SK-N-MC (cell line): ENCODE data around the gene ITPRID1.

Source experiments
- DNase-seq: peaks from one replicate; pipeline ENCODE4 v3.0.0-alpha.2; 2011; ENCODE audit warnings: low read depth, low spot score
- H3K27ac ChIP-seq: fragments of 200-600 bp; sonication (generic); 2 replicates; pipeline ENCODE4 v1.5.1; 2016; ENCODE audit warnings: mixed run types
- H3K36me3 ChIP-seq: fragments of 200-600 bp; sonication (generic); 2 replicates; pipeline ENCODE4 v1.6.1; 2017; ENCODE audit warnings: antibody characterized with exemption, low read length, mixed read lengths; ENCODE audit not compliant: insufficient read depth
- H3K4me3 ChIP-seq: fragments of 200-600 bp; sonication (generic); 2 replicates; pipeline ENCODE4 v1.5.1; 2016
- H3K9ac ChIP-seq: fragments of 200-600 bp; sonication (generic); 2 replicates; pipeline ENCODE4 v1.8.0; 2017; ENCODE audit warnings: mixed run types, mixed read lengths; ENCODE audit not compliant: insufficient read length
- H3K9me3 ChIP-seq: fragments of 200-600 bp; sonication (generic); 2 replicates; pipeline ENCODE4 v1.6.1; 2017; ENCODE audit warnings: low read depth, mild to moderate bottlenecking, antibody characterized with exemption, low read length, moderate library complexity, mixed read lengths
- EZH2 ChIP-seq: fragments of 200-600 bp; sonication (generic); IDR thresholded peaks from one replicate; pipeline ENCODE4 v1.6.1; 2017; ENCODE audit warnings: antibody characterized with exemption
- FOXP2 ChIP-seq: optimal IDR thresholded peaks from 2 replicates; pipeline ENCODE3; 2011; ENCODE audit warnings: mild to moderate bottlenecking, moderate library complexity; ENCODE audit not compliant: insufficient read depth; ENCODE audit errors: extremely low read length, control extremely low read depth
- POLR2AphosphoS5 ChIP-seq: IDR thresholded peaks from 2 replicates; pipeline ENCODE4 v1.6.1; 2012; ENCODE audit warnings: mild to moderate bottlenecking, low read depth, low read length, borderline replicate concordance

Gene ITPRID1

DNA sequence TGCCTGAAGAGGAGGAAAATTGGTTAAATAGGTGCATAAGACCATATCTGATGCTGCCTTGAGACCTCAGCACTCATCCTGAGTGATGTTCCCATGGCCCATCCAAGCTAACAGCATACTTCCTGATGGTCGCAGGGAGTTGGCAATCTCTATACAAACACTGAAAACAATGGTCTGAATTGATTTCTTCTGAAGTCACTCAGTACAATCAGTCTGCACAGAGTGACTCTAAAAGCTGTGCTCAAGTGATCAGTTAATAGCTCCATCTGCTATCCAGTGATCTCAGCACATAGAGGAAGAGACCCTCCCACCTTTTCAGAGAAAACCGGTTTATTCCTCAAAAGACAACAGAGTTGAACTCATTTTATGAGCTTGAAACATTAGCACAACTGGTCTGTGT is 177.0 kb downstream of the ITPRID1 start:
- no peaks in the 10 kb centered on the region for H3K9me3 ChIP-seq
- H3K4me3 ChIP-seq = no peak overlapping the region
- H3K36me3 ChIP-seq = no peaks in the 10 kb centered on the region
- H3K27ac ChIP-seq = no peak overlapping the region
- no peak for DNase-seq
- TF ChIP-seq POLR2AphosphoS5 = no peak
- TF ChIP-seq EZH2 = no peak
- no peak for TF ChIP-seq FOXP2
- no peak overlapping the region for H3K9ac ChIP-seq

DNA sequence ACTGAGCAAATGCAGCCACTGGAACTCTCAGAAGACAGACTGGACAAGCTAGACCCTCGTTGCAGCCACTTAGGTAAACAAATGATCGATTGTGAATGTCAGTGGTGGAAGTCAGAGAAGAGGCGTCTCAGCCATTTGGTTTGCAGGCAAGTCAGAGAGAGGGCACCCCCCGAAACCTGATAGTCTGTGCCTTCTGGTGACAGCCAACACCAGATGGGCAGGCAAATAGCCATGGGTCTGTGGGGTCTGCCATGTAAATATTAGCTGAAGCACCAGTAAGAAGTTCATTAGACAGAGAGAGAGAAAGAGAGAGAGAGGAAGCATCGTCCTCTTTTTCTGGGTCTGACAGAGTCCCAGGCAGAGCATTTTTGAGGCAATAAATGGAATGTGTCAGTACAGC is 178.6 kb downstream of the ITPRID1 start:
- Histone ChIP-seq H3K9me3 (no peaks in the 10 kb centered on the region), H3K36me3 (no peaks in the 10 kb centered on the region), H3K4me3 (peak overlapping the region; percentile 8; the same call in 1 of the 2 replicates), H3K9ac (no peak overlapping the region), H3K27ac (0 out of 2 replicates have a peak overlapping the region, but pooled peaks have one; percentile 10)
- DNase-seq = no peak
- TF ChIP-seq POLR2AphosphoS5 (no peak), FOXP2 (no peak), EZH2 (no peak)

DNA sequence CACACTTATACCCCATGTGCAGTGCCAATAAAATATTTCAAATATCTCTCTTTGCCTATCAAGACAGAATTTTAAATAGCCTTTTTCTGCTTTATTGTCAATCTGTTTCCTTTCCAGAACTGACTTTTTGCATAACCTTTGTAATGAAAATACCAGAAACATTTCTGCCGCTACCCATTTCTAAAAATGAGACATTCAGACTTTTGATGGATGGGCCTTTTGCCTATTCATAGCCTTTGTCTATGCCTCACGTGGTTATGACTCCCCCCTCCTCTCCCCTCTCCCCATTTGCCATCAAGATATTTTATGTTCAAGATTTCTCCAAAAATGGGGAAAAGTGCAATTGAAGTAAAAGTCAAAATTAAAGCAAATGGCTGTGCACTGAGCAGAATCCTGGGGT is 179.0 kb downstream of the ITPRID1 start:
- no peak for DNase-seq
- Histone ChIP-seq H3K9me3 (no peaks in the 10 kb centered on the region), H3K36me3 (no peaks in the 10 kb centered on the region), H3K4me3 (peak overlapping the region; percentile 8; the same call in 1 of the 2 replicates), H3K27ac (peak overlapping the region; percentile 10; the same call in 1 of the 2 replicates), H3K9ac (no peak overlapping the region)
- TF ChIP-seq POLR2AphosphoS5 = no peak
- TF ChIP-seq EZH2 = no peak
- no peak for TF ChIP-seq FOXP2

DNA sequence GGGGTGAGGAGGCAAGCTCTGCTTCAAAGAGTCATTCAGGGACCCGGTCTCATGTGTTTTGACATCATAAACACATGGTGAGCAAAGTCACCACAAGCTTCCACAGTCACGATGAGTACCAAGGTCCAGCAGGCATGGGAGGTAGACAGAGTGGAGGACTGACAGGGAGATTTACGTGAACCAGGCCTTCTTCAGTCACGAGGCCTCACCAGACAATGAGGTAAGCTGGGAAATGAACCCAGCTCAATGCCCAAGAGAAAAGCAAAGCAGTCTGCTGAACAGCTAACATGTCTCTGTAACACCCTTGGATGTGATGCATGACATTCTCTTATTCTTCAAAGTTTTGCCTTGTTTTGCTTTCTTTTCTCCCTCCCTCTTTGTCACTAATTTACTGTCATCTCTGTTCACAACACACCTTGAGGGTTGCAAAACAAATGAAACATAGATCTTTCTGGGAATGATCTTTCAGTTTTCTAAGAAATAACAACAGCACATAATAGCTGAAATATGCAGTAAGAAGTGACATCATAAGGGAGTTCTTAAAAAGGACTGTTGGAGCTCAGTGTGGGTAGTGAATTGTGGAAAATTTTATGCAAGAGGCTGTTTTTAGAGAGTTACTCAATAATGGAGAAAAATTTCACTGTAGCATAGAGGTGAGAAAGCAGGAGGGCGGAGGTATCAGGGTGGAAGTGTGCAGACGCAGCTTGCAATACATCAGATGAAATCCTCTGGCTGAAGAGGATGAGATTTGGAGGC is 182.1 kb downstream of the ITPRID1 start:
- no peak for DNase-seq
- no peak overlapping the region for H3K4me3 ChIP-seq
- no peak overlapping the region for H3K27ac ChIP-seq
- no peaks in the 10 kb centered on the region for H3K9me3 ChIP-seq
- H3K36me3 ChIP-seq = no peaks in the 10 kb centered on the region
- TF ChIP-seq EZH2 (no peak), FOXP2 (no peak), POLR2AphosphoS5 (no peak)
- no peak overlapping the region for H3K9ac ChIP-seq

DNA sequence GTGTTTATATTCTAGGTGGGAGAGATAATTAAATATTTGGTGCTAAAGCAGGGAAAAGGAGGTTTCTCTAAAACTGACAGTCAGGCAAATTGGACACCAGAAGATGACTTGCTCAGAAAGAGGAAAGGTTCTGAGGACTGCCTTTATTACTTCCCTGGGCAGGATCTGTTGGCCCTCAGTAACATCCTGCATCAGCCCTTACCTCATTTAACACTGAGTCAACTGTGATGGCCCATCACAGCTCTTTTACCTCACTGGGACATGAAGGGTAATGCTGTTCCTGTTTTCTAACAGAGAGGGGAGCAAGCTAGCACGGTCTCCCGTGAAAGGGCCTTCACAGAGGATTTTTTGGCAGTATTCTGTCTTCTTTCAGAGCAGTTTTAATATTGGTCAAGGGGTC is 185.2 kb downstream of the ITPRID1 start:
- Histone ChIP-seq H3K36me3 (no peaks in the 10 kb centered on the region), H3K9ac (no peak overlapping the region), H3K27ac (no peak overlapping the region), H3K4me3 (no peak overlapping the region), H3K9me3 (no peaks in the 10 kb centered on the region)
- TF ChIP-seq EZH2 = no peak
- no peak for TF ChIP-seq FOXP2
- no peak for TF ChIP-seq POLR2AphosphoS5
- no peak for DNase-seq

DNA sequence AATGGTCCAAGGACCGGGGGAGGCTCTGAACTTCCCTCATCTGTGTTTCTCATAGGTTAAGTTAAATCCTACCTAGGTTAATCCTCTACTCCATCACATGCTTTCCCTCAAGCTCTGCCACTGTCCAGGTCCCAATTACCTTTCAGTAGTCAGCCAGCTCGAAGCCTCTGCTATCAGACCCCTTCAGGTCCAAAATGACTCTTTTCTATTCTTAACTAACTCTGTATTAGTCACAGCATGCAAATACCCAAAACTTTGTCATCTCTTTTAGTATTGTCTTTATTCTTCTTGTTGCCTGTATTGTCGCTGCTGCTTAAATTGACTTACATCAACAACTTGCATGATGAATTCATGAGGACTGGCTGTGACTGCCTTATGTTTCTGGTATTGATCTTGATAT is 188.5 kb downstream of the ITPRID1 start:
- Histone ChIP-seq H3K9ac (no peak overlapping the region), H3K27ac (no peak overlapping the region), H3K36me3 (no peaks in the 10 kb centered on the region), H3K4me3 (no peak overlapping the region), H3K9me3 (no peaks in the 10 kb centered on the region)
- no peak for DNase-seq
- no peak for TF ChIP-seq EZH2
- TF ChIP-seq FOXP2 = no peak
- TF ChIP-seq POLR2AphosphoS5 = no peak

DNA sequence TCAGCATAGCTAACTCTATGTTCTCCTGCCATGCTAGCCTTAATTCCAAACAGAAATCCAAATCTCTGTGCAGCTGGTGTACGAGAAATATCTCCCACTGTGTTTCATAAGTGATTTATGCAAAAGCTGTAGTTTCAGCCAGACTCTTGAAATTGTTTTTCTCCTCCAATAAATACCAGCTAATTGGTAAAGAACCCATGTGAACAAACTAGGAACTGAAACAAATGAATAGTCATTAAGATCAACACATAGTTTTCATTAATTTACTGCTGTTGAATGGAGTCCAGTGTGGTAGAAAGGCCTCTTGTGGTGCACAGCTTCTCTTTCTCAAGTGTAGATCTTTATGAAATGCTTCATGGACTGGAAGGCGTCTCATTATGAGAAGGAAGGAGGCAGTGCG is 191.5 kb downstream of the ITPRID1 start:
- DNase-seq = no peak
- Histone ChIP-seq H3K4me3 (no peak overlapping the region), H3K9ac (no peak overlapping the region), H3K36me3 (no peaks in the 10 kb centered on the region), H3K27ac (no peak overlapping the region; the same call in 1 of the 2 replicates), H3K9me3 (no peaks in the 10 kb centered on the region)
- no peak for TF ChIP-seq EZH2
- no peak for TF ChIP-seq FOXP2
- no peak for TF ChIP-seq POLR2AphosphoS5

DNA sequence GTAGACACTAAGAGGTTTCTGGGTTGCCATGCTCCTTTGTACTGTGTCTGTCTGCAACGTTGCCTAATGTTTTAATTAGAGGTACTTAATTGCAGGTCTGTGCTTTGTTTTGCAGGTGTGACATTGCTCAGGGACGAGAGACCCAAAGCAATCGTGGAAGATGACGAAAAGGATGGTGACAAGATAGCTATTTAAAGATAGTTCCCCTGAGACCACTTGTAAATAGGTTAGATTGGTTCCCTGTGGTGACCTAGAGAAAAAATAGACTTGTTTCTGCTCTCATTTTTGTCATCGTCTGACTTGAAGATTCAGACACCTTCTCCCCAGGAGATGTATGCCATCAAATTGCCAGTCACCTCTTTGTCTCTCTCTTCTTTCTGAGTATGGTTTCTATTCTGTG is 193.2 kb downstream of the ITPRID1 start:
- Histone ChIP-seq H3K36me3 (no peaks in the 10 kb centered on the region), H3K27ac (no peak overlapping the region), H3K9ac (no peak overlapping the region), H3K4me3 (no peak overlapping the region), H3K9me3 (no peaks in the 10 kb centered on the region)
- TF ChIP-seq FOXP2 (no peak), EZH2 (no peak), POLR2AphosphoS5 (no peak)
- no peak for DNase-seq
